ENCODE data around the gene KCNN4. TPM values are rescaled to one million over a fixed set of nuclear protein-coding genes. Genes with fewer than 3 reads are reported as not detected.
A peak's percentile ranks its signal among the peaks of the same experiment; 100 is the strongest.

KCNN4 gene
- total and polyA plus RNA-seq, 2 experiments from 2014 or later = 0.86 to 3.2 TPM

- no peaks in the 10 kb centered on the region for H3K4me1 ChIP-seq (ENCODE audit: insufficient read depth)
- H3K27me3 ChIP-seq (ENCODE audit: insufficient read depth) = peaks cover 48% of the 10 kb centered on the region
- peak overlapping the region; percentile 41; the same call in 2 of the 3 replicates for H3K4me3 Mint-ChIP-seq
- H3K4me3 ChIP-seq = no peak overlapping the region
- no peak overlapping the region for H3K27ac Mint-ChIP-seq
- TF ChIP-seq CTCF (conservative IDR thresholded peaks at IDR 0.05; ENCODE audit: low read depth in 2 of 2) = no peak
- no peaks in the 10 kb centered on the region for H3K36me3 ChIP-seq (ENCODE audit: insufficient read depth)
- no peaks in the 10 kb centered on the region for H3F3A ChIP-seq (replicated peaks; ENCODE audit: low read depth)
- no peaks in the 10 kb centered on the region for H3K9me2 ChIP-seq (ENCODE audit: insufficient read depth)
- H2AFZ ChIP-seq = no peak overlapping the region
- ATAC-seq (no peak), DNase-seq (ENCODE audit: low spot score) (no peak)
- no peaks in the 10 kb centered on the region; the same call in 2 of the 3 replicates for H3K4me1 Mint-ChIP-seq
- H3K27ac ChIP-seq (ENCODE audit: low read depth) = no peak overlapping the region
- no peak overlapping the region for H3K4me2 ChIP-seq
- H3K36me3 Mint-ChIP-seq (ENCODE audit: low read depth) = no peaks in the 10 kb centered on the region
- H4K20me1 ChIP-seq (replicated peaks; ENCODE audit: insufficient read depth) = no peaks in the 10 kb centered on the region
- no peaks in the 10 kb centered on the region; the same call in 2 of the 3 replicates for H3K9me3 Mint-ChIP-seq
- H3K79me2 ChIP-seq (replicated peaks; ENCODE audit: insufficient read depth) = no peaks in the 10 kb centered on the region
- H3K27me3 Mint-ChIP-seq (ENCODE audit: insufficient read depth, low read depth, poor library complexity) = peaks cover 38% of the 10 kb centered on the region
Measured at GRCh38 chr19:43797118-43797517, 16.3 kb upstream of the KCNN4 start.

GRCh38 chr19:43790587-43790986 lies 9.8 kb upstream of the KCNN4 start:
- Histone ChIP-seq H3F3A (replicated peaks; ENCODE audit: low read depth) (no peaks in the 10 kb centered on the region), H4K20me1 (replicated peaks; ENCODE audit: insufficient read depth) (0 out of 2 replicates have a peak, but pooled peaks cover 4% of the 10 kb centered on the region), H3K27me3 (ENCODE audit: insufficient read depth) (peaks cover 5% of the 10 kb centered on the region; the same call in 1 of the 2 replicates), H3K9me2 (ENCODE audit: insufficient read depth) (no peaks in the 10 kb centered on the region), H3K79me2 (replicated peaks; ENCODE audit: insufficient read depth) (no peaks in the 10 kb centered on the region), H3K4me2 (no peak overlapping the region), H3K36me3 (ENCODE audit: insufficient read depth) (no peaks in the 10 kb centered on the region), H2AFZ (no peak overlapping the region), H3K4me3 (no peak overlapping the region), H3K27ac (ENCODE audit: low read depth) (no peak overlapping the region), H3K4me1 (ENCODE audit: insufficient read depth) (no peaks in the 10 kb centered on the region)
- no peaks in the 10 kb centered on the region; the same call in 2 of the 3 replicates for H3K4me1 Mint-ChIP-seq
- H3K27ac Mint-ChIP-seq = no peak overlapping the region
- no peak for ATAC-seq
- no peak for DNase-seq (ENCODE audit: low spot score)
- H3K36me3 Mint-ChIP-seq (ENCODE audit: low read depth) = no peaks in the 10 kb centered on the region
- H3K9me3 Mint-ChIP-seq = no peaks in the 10 kb centered on the region
- H3K27me3 Mint-ChIP-seq (ENCODE audit: insufficient read depth, low read depth, poor library complexity) = peaks cover 4% of the 10 kb centered on the region
- H3K4me3 Mint-ChIP-seq = no peak overlapping the region; the same call in 2 of the 3 replicates
- no peak for TF ChIP-seq ZNF114 (CRISPR knock-in tag; IDR thresholded peaks at IDR 0.05)
- no peak for TF ChIP-seq EZH2 (IDR thresholded peaks at IDR 0.05; ENCODE audit: low read depth, unreplicated experiment)
- TF ChIP-seq ZNF331 (CRISPR knock-in tag; IDR thresholded peaks at IDR 0.05; ENCODE audit: low read depth) = no peak
- no peak for TF ChIP-seq NANOG (IDR thresholded peaks at IDR 0.05; ENCODE audit: borderline replicate concordance)
- TF ChIP-seq, protein P1, sequence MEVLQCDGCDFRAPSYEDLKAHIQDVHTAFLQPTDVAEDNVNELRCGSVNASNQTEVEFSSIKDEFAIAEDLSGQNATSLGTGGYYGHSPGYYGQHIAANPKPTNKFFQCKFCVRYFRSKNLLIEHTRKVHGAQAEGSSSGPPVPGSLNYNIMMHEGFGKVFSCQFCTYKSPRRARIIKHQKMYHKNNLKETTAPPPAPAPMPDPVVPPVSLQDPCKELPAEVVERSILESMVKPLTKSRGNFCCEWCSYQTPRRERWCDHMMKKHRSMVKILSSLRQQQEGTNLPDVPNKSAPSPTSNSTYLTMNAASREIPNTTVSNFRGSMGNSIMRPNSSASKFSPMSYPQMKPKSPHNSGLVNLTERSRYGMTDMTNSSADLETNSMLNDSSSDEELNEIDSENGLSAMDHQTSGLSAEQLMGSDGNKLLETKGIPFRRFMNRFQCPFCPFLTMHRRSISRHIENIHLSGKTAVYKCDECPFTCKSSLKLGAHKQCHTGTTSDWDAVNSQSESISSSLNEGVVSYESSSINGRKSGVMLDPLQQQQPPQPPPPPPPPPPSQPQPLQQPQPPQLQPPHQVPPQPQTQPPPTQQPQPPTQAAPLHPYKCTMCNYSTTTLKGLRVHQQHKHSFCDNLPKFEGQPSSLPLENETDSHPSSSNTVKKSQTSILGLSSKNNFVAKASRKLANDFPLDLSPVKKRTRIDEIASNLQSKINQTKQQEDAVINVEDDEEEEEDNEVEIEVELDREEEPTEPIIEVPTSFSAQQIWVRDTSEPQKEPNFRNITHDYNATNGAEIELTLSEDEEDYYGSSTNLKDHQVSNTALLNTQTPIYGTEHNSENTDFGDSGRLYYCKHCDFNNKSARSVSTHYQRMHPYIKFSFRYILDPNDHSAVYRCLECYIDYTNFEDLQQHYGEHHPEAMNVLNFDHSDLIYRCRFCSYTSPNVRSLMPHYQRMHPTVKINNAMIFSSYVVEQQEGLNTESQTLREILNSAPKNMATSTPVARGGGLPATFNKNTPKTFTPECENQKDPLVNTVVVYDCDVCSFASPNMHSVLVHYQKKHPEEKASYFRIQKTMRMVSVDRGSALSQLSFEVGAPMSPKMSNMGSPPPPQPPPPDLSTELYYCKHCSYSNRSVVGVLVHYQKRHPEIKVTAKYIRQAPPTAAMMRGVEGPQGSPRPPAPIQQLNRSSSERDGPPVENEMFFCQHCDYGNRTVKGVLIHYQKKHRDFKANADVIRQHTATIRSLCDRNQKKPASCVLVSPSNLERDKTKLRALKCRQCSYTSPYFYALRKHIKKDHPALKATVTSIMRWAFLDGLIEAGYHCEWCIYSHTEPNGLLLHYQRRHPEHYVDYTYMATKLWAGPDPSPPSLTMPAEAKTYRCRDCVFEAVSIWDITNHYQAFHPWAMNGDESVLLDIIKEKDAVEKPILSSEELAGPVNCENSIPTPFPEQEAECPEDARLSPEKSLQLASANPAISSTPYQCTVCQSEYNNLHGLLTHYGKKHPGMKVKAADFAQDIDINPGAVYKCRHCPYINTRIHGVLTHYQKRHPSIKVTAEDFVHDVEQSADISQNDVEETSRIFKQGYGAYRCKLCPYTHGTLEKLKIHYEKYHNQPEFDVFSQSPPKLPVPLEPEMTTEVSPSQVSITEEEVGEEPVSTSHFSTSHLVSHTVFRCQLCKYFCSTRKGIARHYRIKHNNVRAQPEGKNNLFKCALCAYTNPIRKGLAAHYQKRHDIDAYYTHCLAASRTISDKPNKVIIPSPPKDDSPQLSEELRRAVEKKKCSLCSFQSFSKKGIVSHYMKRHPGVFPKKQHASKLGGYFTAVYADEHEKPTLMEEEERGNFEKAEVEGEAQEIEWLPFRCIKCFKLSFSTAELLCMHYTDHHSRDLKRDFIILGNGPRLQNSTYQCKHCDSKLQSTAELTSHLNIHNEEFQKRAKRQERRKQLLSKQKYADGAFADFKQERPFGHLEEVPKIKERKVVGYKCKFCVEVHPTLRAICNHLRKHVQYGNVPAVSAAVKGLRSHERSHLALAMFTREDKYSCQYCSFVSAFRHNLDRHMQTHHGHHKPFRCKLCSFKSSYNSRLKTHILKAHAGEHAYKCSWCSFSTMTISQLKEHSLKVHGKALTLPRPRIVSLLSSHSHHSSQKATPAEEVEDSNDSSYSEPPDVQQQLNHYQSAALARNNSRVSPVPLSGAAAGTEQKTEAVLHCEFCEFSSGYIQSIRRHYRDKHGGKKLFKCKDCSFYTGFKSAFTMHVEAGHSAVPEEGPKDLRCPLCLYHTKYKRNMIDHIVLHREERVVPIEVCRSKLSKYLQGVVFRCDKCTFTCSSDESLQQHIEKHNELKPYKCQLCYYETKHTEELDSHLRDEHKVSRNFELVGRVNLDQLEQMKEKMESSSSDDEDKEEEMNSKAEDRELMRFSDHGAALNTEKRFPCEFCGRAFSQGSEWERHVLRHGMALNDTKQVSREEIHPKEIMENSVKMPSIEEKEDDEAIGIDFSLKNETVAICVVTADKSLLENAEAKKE (CRISPR knock-in tag; IDR thresholded peaks at IDR 0.05) = no peak
- TF ChIP-seq JUNB (IDR thresholded peaks at IDR 0.05; ENCODE audit: unreplicated experiment) = no peak
- TF ChIP-seq ETS1 (IDR thresholded peaks at IDR 0.05) = no peak
- no peak for TF ChIP-seq POLR2AphosphoS5 (IDR thresholded peaks at IDR 0.05; ENCODE audit: low read depth)
- TF ChIP-seq, protein P2, sequence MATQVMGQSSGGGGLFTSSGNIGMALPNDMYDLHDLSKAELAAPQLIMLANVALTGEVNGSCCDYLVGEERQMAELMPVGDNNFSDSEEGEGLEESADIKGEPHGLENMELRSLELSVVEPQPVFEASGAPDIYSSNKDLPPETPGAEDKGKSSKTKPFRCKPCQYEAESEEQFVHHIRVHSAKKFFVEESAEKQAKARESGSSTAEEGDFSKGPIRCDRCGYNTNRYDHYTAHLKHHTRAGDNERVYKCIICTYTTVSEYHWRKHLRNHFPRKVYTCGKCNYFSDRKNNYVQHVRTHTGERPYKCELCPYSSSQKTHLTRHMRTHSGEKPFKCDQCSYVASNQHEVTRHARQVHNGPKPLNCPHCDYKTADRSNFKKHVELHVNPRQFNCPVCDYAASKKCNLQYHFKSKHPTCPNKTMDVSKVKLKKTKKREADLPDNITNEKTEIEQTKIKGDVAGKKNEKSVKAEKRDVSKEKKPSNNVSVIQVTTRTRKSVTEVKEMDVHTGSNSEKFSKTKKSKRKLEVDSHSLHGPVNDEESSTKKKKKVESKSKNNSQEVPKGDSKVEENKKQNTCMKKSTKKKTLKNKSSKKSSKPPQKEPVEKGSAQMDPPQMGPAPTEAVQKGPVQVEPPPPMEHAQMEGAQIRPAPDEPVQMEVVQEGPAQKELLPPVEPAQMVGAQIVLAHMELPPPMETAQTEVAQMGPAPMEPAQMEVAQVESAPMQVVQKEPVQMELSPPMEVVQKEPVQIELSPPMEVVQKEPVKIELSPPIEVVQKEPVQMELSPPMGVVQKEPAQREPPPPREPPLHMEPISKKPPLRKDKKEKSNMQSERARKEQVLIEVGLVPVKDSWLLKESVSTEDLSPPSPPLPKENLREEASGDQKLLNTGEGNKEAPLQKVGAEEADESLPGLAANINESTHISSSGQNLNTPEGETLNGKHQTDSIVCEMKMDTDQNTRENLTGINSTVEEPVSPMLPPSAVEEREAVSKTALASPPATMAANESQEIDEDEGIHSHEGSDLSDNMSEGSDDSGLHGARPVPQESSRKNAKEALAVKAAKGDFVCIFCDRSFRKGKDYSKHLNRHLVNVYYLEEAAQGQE (IDR thresholded peaks at IDR 0.05; ENCODE audit: unreplicated experiment) = no peak
